ENCODE results near the gene SEMA6D. TPM values are rescaled to one million over a fixed set of nuclear protein-coding genes. Genes with fewer than 3 reads are reported as not detected.

SEMA6D gene
- total RNA-seq, 1 experiment from 2014 or later: 15.8 TPM

DNA sequence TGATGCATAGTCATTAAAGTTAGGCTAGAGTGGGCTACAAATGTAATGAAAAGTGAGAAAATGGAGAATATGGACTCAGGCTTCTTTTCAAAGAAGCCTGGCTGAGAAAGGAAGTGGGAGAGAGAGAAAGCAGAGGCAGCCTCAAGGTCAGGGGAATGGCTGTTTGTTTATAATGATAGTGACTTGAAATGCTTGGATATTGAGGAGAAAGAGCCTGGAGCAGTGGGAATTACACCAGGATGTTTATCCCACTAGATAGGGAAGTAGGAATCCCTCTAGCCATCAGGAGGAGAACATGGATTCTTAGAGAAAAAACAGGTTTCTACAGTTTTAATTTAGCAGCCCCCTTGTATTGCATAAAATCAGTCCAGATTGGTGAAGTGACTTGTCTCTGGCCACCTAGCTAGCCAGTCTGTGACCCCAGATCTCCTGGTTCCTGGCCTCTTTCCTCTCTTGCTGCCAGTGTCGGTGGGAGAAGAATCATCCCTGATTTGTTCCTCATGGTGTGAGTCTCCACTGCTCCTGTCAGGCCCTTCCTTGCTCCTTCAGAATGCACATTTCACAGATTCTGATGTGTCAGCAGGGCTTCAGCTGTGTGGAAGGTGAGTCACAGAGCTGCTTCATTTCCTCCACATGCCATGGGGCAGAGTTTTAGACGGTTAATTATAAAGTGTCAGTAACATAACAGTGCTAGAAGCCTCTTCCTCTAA lies 32.9 kb downstream of the SEMA6D start:
- peaks cover 17 to 36% (median 26%) of the 10 kb centered on the region in 3 experiments for H3K36me3 Mint-ChIP-seq (ENCODE audit: insufficient read depth in 1 of 3, low read depth in 3 of 3)
- no CpG with 5 or more reads among the region's 2 CpGs for WGBS (ENCODE audit: extremely low coverage, insufficient read length, low lambda C conversion rate)
- Histone ChIP-seq H2BK15ac (ENCODE audit: low read depth, low read length) (no peak overlapping the region), H2AFZ (ENCODE audit: low read length) (no peak overlapping the region), H3K56ac (ENCODE audit: insufficient read length, low read depth, low read length) (no peak overlapping the region), H4K8ac (replicated peaks; ENCODE audit: insufficient read length, low read depth, low read length) (no peak overlapping the region), H2AK5ac (ENCODE audit: insufficient read length, low read length) (no peak overlapping the region), H2BK20ac (ENCODE audit: low read depth, low read length, poor library complexity, severe bottlenecking) (no peak overlapping the region), H3K18ac (ENCODE audit: insufficient read length, low read depth, low read length) (no peak overlapping the region), H3K79me1 (ENCODE audit: insufficient read depth, low read depth, low read length, poor library complexity, severe bottlenecking) (no peaks in the 10 kb centered on the region), H3K14ac (ENCODE audit: insufficient read depth, low read length) (no peak overlapping the region), H3K4me2 (ENCODE audit: insufficient read depth, insufficient read length, low read length) (no peak overlapping the region), H2BK12ac (ENCODE audit: insufficient read length, low read depth, low read length) (no peak overlapping the region), H2BK120ac (ENCODE audit: low read depth, low read length, poor library complexity, severe bottlenecking) (no peak overlapping the region), H3T11ph (ENCODE audit: low read length) (no peak overlapping the region), H3K79me2 (ENCODE audit: insufficient read depth, low read length) (no peaks in the 10 kb centered on the region), H4K91ac (ENCODE audit: insufficient read length, low read depth, low read length) (no peak overlapping the region), H2BK5ac (ENCODE audit: insufficient read length, low read length) (no peak overlapping the region), H4K5ac (ENCODE audit: insufficient read length, low read depth, low read length) (no peak overlapping the region), H3K9me3 (ENCODE audit: control insufficient read depth, low read depth, low read length) (peaks cover 4% of the 10 kb centered on the region), H3K23ac (ENCODE audit: insufficient read length, low read depth, low read length) (no peak overlapping the region), H3K27me3 (ENCODE audit: insufficient read depth, low read length) (peaks cover 2% of the 10 kb centered on the region; the same call in 1 of the 2 replicates), H4K20me1 (ENCODE audit: control insufficient read depth, insufficient read depth, insufficient read length) (no peaks in the 10 kb centered on the region), H3K9ac (ENCODE audit: extremely low read depth, insufficient read length, low read length) (no peak overlapping the region), H3K4ac (ENCODE audit: low read depth, low read length) (no peak overlapping the region), H3K27ac (ENCODE audit: insufficient read length, low read depth, low read length) (no peak overlapping the region), H3K23me2 (ENCODE audit: insufficient read length, low read depth, low read length, poor library complexity, severe bottlenecking) (no peaks in the 10 kb centered on the region), H3K4me1 (ENCODE audit: insufficient read depth, low read length) (no peaks in the 10 kb centered on the region)
- peaks cover 6% of the 10 kb centered on the region for H3K27me3 Mint-ChIP-seq (ENCODE audit: low read depth)
- H3K4me1 Mint-ChIP-seq: peaks cover 6 to 10% of the 10 kb centered on the region in 2 experiments
- TF ChIP-seq CTCF (conservative IDR thresholded peaks at IDR 0.05): no peak
- no peak for DNase-seq
- H3K27ac Mint-ChIP-seq: no peak overlapping the region; a peak in 1 of 7 replicates
- peaks cover 22 to 23% of the 10 kb centered on the region in 2 experiments for H3K9me3 Mint-ChIP-seq
- H3K4me3 Mint-ChIP-seq: no peak overlapping the region

Data from H9 (cell line).